Measurements from ENCODE around the gene CCDC57.

Gene CCDC57

GRCh38 chr17:82153295-82153691, 59.3 kb downstream of the CCDC57 start:
- DNase-seq (ENCODE audit: low read depth): no peak
- TF ChIP-seq CTCF (IDR thresholded peaks at IDR 0.05; ENCODE audit: insufficient read depth, low read depth, low read length, missing control alignments): no peak
- H3K4me3 ChIP-seq (ENCODE audit: low read depth, low read length): no peak overlapping the region

DNA sequence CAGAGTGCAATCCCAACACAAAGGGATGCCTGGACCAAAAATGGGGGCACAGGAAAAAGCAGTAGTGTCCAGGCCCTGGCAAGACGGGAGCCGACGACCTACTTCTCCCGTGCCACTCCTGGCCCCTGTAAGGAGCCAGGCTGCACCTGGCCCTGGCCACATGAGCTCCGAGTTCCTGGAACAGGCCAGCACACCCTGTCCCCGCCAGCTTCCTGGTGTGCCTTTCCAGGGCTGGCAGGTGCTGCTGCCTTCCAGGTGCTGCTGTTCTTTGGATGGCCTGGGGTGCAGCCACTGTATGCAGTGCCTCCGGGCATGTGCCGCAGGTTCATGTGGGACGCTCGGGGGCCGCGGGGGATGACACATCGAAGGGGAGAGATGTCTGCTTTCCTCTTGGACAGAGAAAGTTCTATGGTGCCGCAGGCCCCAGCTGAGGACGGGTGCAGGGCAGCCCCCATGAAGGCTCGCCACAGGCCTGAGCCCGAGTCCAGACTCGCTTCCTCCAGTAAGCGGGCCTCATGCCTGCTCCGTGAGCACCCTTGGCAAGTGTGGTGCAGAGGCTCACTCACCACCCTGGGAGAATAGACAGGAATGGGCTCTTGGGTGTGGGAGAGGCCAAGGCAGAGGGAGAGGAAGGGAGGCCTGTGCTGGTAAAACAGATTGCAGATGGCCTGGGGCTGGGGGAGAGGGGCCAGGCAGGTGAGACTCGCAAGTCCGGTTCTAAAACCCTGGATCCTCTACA, 59.9 kb downstream of the CCDC57 start:
- no peak overlapping the region for H3K4me3 ChIP-seq (ENCODE audit: low read depth, low read length)
- TF ChIP-seq CTCF (IDR thresholded peaks at IDR 0.05; ENCODE audit: insufficient read depth, low read depth, low read length, missing control alignments): no peak
- DNase-seq (ENCODE audit: low read depth): no peak

GRCh38 chr17:82152114-82152513, 60.5 kb downstream of the CCDC57 start:
- no peak overlapping the region for H3K4me3 ChIP-seq (ENCODE audit: low read depth, low read length)
- DNase-seq (ENCODE audit: low read depth): no peak
- no peak for TF ChIP-seq CTCF (IDR thresholded peaks at IDR 0.05; ENCODE audit: insufficient read depth, low read depth, low read length, missing control alignments)

DNA sequence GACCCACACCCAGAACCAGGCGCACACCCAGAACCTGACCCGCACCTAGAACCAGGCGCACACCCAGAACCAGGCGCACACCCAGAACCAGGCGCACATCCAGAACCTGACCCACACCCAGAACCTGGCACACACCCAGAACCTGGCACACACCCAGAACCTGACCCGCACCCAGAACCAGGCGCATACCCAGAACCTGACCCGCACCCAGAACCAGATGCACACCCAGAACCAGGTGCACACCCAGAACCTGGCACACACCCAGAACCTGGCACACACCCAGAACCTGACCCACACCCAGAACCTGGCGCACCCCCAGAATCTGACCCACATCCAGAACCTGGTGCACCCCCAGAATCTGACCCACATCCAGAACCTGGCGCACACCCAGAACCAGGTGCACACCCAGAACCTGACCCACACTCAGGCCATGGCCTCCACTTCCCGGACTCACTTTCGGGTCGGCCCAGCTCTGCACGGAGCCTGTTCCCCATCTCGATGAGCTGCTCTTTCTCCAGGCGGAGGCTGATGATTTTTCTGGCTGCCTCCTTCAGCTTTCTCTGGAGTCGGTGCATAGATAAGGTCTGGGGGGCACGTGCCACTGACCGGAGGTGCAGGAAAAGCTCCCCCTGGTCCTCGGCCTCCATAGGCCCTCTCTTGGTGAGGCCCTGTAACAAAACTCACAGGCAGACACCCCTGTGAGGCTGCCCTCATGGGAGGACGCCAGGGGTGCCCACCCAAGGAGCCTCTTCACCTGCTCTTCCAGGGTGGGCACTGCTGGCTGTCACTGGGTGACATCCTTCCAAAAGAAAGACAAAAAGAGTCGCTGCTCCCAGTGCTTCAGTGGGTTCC, 61.3 kb downstream of the CCDC57 start:
- no peak for TF ChIP-seq CTCF (IDR thresholded peaks at IDR 0.05; ENCODE audit: insufficient read depth, low read depth, low read length, missing control alignments)
- no peak for DNase-seq (ENCODE audit: low read depth)

DNA sequence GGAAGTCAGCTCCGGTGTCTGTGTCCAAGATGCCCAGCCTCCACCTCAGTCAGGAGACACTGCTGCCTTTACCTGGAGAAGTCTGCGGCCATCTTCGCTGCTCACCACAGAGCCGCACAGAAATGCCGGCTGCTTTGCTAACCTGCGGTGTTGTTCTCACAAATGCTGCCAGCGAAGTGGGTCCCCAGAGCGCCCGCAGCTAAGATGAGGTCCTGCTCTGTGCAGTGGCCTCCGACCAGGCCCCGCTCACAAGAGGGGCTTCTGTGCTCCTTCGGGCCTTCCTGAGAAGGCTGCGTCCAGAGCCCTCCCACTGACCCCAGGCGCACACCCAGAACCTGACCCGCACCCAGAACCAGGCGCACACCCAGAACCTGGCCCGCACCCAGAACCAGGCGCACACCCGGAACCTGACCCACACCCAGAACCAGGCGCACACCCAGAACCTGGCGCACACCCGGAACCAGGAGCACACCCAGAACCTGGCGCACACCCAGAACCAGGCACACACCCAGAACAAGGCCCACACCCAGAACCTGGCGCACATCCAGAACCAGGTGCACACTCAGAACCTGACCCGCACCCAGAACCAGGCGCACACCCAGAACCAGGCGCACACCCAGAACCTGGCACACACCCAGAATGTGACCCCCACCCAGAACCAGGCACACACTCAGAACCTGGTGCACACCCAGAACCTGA, 63.1 kb downstream of the CCDC57 start:
- DNase-seq (ENCODE audit: low read depth): no peak
- no peak overlapping the region for H3K4me3 ChIP-seq (ENCODE audit: low read depth, low read length)
- no peak for TF ChIP-seq CTCF (IDR thresholded peaks at IDR 0.05; ENCODE audit: insufficient read depth, low read depth, low read length, missing control alignments)

More for the DNA sequence above, 61.3 kb downstream of the CCDC57 start:
- H3K4me3 ChIP-seq (ENCODE audit: low read depth, low read length): no peak overlapping the region

DNA sequence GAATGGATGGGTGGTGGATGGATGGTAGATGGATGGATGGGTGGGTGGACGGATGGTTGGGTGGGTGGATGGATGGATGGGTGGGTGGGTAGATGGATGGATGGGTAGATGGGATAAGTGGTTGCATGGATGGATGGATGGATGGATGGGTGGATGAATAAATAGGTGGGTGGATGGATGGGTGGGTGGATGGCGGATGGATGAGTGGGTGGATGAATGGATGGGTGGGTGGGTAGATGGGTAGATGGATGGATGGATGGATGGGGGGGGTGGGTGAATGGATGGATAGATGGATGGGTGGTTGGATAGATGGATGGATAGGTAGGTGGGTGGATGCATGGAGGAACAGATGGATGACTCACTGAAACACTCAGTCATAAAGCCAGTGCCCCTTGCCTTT, 63.6 kb downstream of the CCDC57 start:
- H3K4me3 ChIP-seq (ENCODE audit: low read depth, low read length): no peak overlapping the region
- no peak for TF ChIP-seq CTCF (IDR thresholded peaks at IDR 0.05; ENCODE audit: insufficient read depth, low read depth, low read length, missing control alignments)
- no peak for DNase-seq (ENCODE audit: low read depth)

Measured in GM12865 (cell line).